ENCODE results near the gene FAM177B. TPM values are rescaled to one million over a fixed set of nuclear protein-coding genes. Genes with fewer than 3 reads are reported as not detected.

Gene FAM177B
- total RNA-seq, 1 experiment from 2014 or later = not detected

- H3F3A ChIP-seq (ENCODE audit: low read length, unreplicated experiment) = peaks cover 5% of the 10 kb centered on the region
- ChIA-PET POLR2A (ENCODE audit: unreplicated experiment) (no interaction called here), CTCF (no interaction called here)
- no peaks in the 10 kb centered on the region for H3K27me3 ChIP-seq (ENCODE audit: low read length)
- no peak overlapping the region for H3K9ac ChIP-seq (ENCODE audit: low read length)
- DNase-seq (no peak), ATAC-seq (no peak)
- H2AFZ ChIP-seq (ENCODE audit: low read length) = no peak overlapping the region
- H3K9me2 ChIP-seq (replicated peaks; ENCODE audit: low read length) = no peaks in the 10 kb centered on the region
- H4K20me1 ChIP-seq (ENCODE audit: low read length) = no peaks in the 10 kb centered on the region
- no TSS peak for BruUV-seq (replicated peaks)
- no peaks in the 10 kb centered on the region for H3K9me3 ChIP-seq (ENCODE audit: low read length)
- H3K36me3 ChIP-seq (ENCODE audit: low read depth, low read length) = peaks cover 42% of the 10 kb centered on the region
- no peak overlapping the region for H3K27ac ChIP-seq (ENCODE audit: low read length)
- H3K4me2 ChIP-seq (ENCODE audit: low read length) = no peak overlapping the region
- no peak overlapping the region for H3K4me3 ChIP-seq (ENCODE audit: low read length)
- TF ChIP-seq CTCF (conservative IDR thresholded peaks at IDR 0.05; ENCODE audit: low read depth, low read length) (no peak), EZH2 (IDR thresholded peaks at IDR 0.05; ENCODE audit: low read length, unreplicated experiment) (no peak)
- intact Hi-C loops (cut with micrococcal nuclease) = no loop called here
- H3K4me1 ChIP-seq (ENCODE audit: insufficient read depth, low read length) = 0 out of 2 replicates have a peak, but pooled peaks cover 5% of the 10 kb centered on the region
- peaks cover 27% of the 10 kb centered on the region for H3K79me2 ChIP-seq (ENCODE audit: low read length)
Measured at GRCh38 chr1:222716393-222716792, 20.6 kb upstream of the FAM177B start.

GRCh38 chr1:222728746-222729145 lies 8.3 kb upstream of the FAM177B start:
- Histone ChIP-seq H3K9ac (ENCODE audit: low read length) (no peak overlapping the region), H3K4me3 (ENCODE audit: low read length) (no peak overlapping the region), H3F3A (ENCODE audit: low read length, unreplicated experiment) (no peaks in the 10 kb centered on the region), H3K9me2 (replicated peaks; ENCODE audit: low read length) (no peaks in the 10 kb centered on the region), H2AFZ (ENCODE audit: low read length) (no peak overlapping the region), H3K9me3 (ENCODE audit: low read length) (no peaks in the 10 kb centered on the region), H3K4me1 (ENCODE audit: insufficient read depth, low read length) (no peaks in the 10 kb centered on the region), H3K4me2 (ENCODE audit: low read length) (no peak overlapping the region), H3K79me2 (ENCODE audit: low read length) (no peaks in the 10 kb centered on the region), H4K20me1 (ENCODE audit: low read length) (no peaks in the 10 kb centered on the region), H3K27me3 (ENCODE audit: low read length) (no peaks in the 10 kb centered on the region), H3K27ac (ENCODE audit: low read length) (no peak overlapping the region), H3K36me3 (ENCODE audit: low read depth, low read length) (peaks cover 81% of the 10 kb centered on the region)
- DNase-seq = no peak
- TF ChIP-seq CTCF (conservative IDR thresholded peaks at IDR 0.05; ENCODE audit: low read depth, low read length) = no peak
- TF ChIP-seq EZH2 (IDR thresholded peaks at IDR 0.05; ENCODE audit: low read length, unreplicated experiment) = no peak
- TF ChIP-seq EZH2phosphoT487 (IDR thresholded peaks at IDR 0.05; ENCODE audit: borderline replicate concordance, low read length) = no peak
- CTCF ChIA-PET = no interaction called here
- intact Hi-C loops (cut with micrococcal nuclease) = no loop called here
- POLR2A ChIA-PET (ENCODE audit: unreplicated experiment) = no interaction called here
- no peak for ATAC-seq
- BruUV-seq (replicated peaks) = no TSS peak

- Histone ChIP-seq H3K79me2 (ENCODE audit: low read length) (no peaks in the 10 kb centered on the region), H4K20me1 (ENCODE audit: low read length) (no peaks in the 10 kb centered on the region), H3K4me2 (ENCODE audit: low read length) (no peak overlapping the region), H2AFZ (ENCODE audit: low read length) (no peak overlapping the region), H3K4me1 (ENCODE audit: insufficient read depth, low read length) (no peaks in the 10 kb centered on the region), H3K9me2 (replicated peaks; ENCODE audit: low read length) (no peaks in the 10 kb centered on the region), H3K27me3 (ENCODE audit: low read length) (no peaks in the 10 kb centered on the region), H3K9me3 (ENCODE audit: low read length) (no peaks in the 10 kb centered on the region), H3K4me3 (ENCODE audit: low read length) (no peak overlapping the region), H3F3A (ENCODE audit: low read length, unreplicated experiment) (no peaks in the 10 kb centered on the region), H3K27ac (ENCODE audit: low read length) (no peak overlapping the region), H3K36me3 (ENCODE audit: low read depth, low read length) (peaks cover 70% of the 10 kb centered on the region), H3K9ac (ENCODE audit: low read length) (no peak overlapping the region)
- CTCF ChIA-PET = no interaction called here
- intact Hi-C loops (cut with micrococcal nuclease) = loop anchor here (10.0 kb wide), 1 partner anchor 274 kb away; no protein-coding TSS in a partner anchor
- TF ChIP-seq EZH2phosphoT487 (IDR thresholded peaks at IDR 0.05; ENCODE audit: borderline replicate concordance, low read length) (no peak), CTCF (conservative IDR thresholded peaks at IDR 0.05; ENCODE audit: low read depth, low read length) (no peak), EZH2 (IDR thresholded peaks at IDR 0.05; ENCODE audit: low read length, unreplicated experiment) (no peak)
- POLR2A ChIA-PET (ENCODE audit: unreplicated experiment) = interaction anchor here (0.6 kb wide), 1 partner anchor 37 kb away, joined by 3 read pairs; no protein-coding TSS in a partner anchor
- no peak for ATAC-seq
- no TSS peak for BruUV-seq (replicated peaks)
- DNase-seq = no peak
Measured at GRCh38 chr1:222730866-222731265, 6.1 kb upstream of the FAM177B start.

Data from PC-3 (cell line).